Naive B cell (primary cell): ENCODE measurements around the gene SPATA9. TPM values are rescaled to one million over a fixed set of nuclear protein-coding genes. Genes with fewer than 3 reads are reported as not detected.

ENCODE experiments used
- polyA plus RNA-seq, 6 donors: library from polyadenylated mRNA; unstranded; fragments of 300-500 nt; fragmentation: Illumina TruSeq; gene quantifications; one replicate each; pipeline ENCODE4 v1.2.3, GENCODE V29; 2021; ENCODE audit warnings: low read depth in 6 of 6

The SPATA9 gene
- polyA plus RNA-seq, 6 donors from 2014 or later, result not detected

Other genes with a start within 250 kb of the SPATA9 start
- 10 to 100 TPM; 31.3 to 57.4 (median 38.9) TPM for gene SKIC3, start 128.0 kb downstream of the SPATA9 start, polyA plus RNA-seq
- 1 to 10 TPM; 4.8 to 8.8 (median 6.1) TPM for gene ARSK, start 127.9 kb downstream of the SPATA9 start, polyA plus RNA-seq
- gene GPR150, start 62.9 kb downstream of the SPATA9 start, polyA plus RNA-seq, result under 1 TPM in 5 of 6 donors, not detected in 1; 0.33 to 0.71 (median 0.61) TPM
- gene RFESD, start 36.2 kb downstream of the SPATA9 start, polyA plus RNA-seq, result 1 to 10 TPM in 5 of 6 donors, not detected in 1; 3.9 to 5.9 (median 5.5) TPM
- 1 to 10 TPM in 3 of 6 donors, not detected in 3; 1.5 to 2.1 (median 1.7) TPM for gene RHOBTB3, start 48.3 kb upstream of the SPATA9 start, polyA plus RNA-seq
- gene GLRX, start 139.7 kb upstream of the SPATA9 start, polyA plus RNA-seq, result 100 to 1,000 TPM in 1 of 6 donors, 10 to 100 TPM in 5; 57.4 to 104 (median 77.4) TPM